Adrenal gland (tissue), 12 donors: Measurements from ENCODE around the gene ST3GAL3. TPM values are rescaled to one million over a fixed set of nuclear protein-coding genes. Genes with fewer than 3 reads are reported as not detected.

Source experiments
- DNase-seq, 7 donors: peaks; one replicate each; pipeline ENCODE4 v3.0.0-alpha.2; 2019 to 2020
- H3K27ac ChIP-seq, 5 donors: fragments of 200-600 bp; sonication (generic) in 4 of 5; 1 replicate in 3 of 5; 2 replicates in 2 of 5; pipeline versions ENCODE4 v1.5.1 to v1.8.0; 2016 to 2020; ENCODE audit warnings: mild to moderate bottlenecking in 1 of 5
- H3K27me3 ChIP-seq: fragments of 200-600 bp; 2 replicates; pipeline ENCODE4 v1.8.0; 2021
- H3K36me3 ChIP-seq, 2 donors: fragments of 200-600 bp; replicated peaks in 1 of 2; 1 replicate in 1 of 2; 2 replicates in 1 of 2; pipeline versions ENCODE4 v1.5.1 to v1.8.0; 2018 to 2022
- H3K4me1 ChIP-seq, 2 donors: fragments of 200-600 bp; replicated peaks in 1 of 2; 1 replicate in 1 of 2; 2 replicates in 1 of 2; pipeline versions ENCODE4 v1.5.1 to v1.8.0; 2018 to 2021
- H3K4me3 ChIP-seq, 4 donors: fragments of 200-600 bp; sonication (generic) in 3 of 4; one replicate each; pipeline ENCODE4 v1.5.1; 2016 to 2018
- H3K9me3 ChIP-seq, 3 donors: fragments of 200-600 bp; sonication (generic) in 1 of 3; replicated peaks in 1 of 3; 1 replicate in 2 of 3; 2 replicates in 1 of 3; pipeline versions ENCODE4 v1.5.1 to v1.8.0; 2016 to 2021
- CTCF ChIP-seq, 6 experiments: fragments of 450-650 bp in 4 of 6; fragments of 200-600 bp in 2 of 6; sonication (generic) in 1 of 6; IDR thresholded peaks; 1 replicate in 5 of 6; 2 replicates in 1 of 6; pipeline versions ENCODE4 v1.5.1 to v1.8.0; 2016 to 2021; ENCODE audit warnings: antibody characterized with exemption in 6 of 6, mild to moderate bottlenecking in 2 of 6, moderate library complexity in 1 of 6
- POLR2A ChIP-seq, 2 donors: fragments of 450-650 bp; IDR thresholded peaks; one replicate each; pipeline ENCODE4 v1.6.1; 2017; ENCODE audit warnings: antibody characterized with exemption in 2 of 2, mild to moderate bottlenecking in 2 of 2, moderate library complexity in 1 of 2
- WGBS, 4 donors: extraction: QIAGEN DNeasy Blood & Tissue Kit in 2 of 4; methylation state at CpG; one replicate each; pipeline versions ENCODE4 v1.1.5 to v1.1.7; 2013 to 2017; 5-methylcytosine and 5-hydroxymethylcytosine counted together
- intact Hi-C, 2 donors: fragments of 100-400 bp; cut with DNase I; formaldehyde crosslinking; loops; one replicate each; pipeline versions ENCODE4 v1.14.1 to v1.15.0; 2022 to 2023
- polyA plus RNA-seq, 3 donors: library from polyadenylated mRNA; stranded (reverse); fragments of 200-250 nt in 2 of 3; fragments of 350-450 nt in 1 of 3; fragmentation: Illumina TruSeq in 1 of 3; extraction: RNeasy Lipid Tissue Mini Kit (QIAGEN cat#74804) in 1 of 3; gene quantifications; one replicate each; pipeline ENCODE4 v1.2.3, GENCODE V29; 2013 to 2014
- total RNA-seq, 9 donors: library from RNA; depleted of rRNA in 4 of 9; stranded (reverse); fragments of >200 nt in 4 of 9; fragments of 120-200 nt in 1 of 9; fragmentation: NEBNext Ultra II Directional in 1 of 9; extraction: Animal tissue kit (Norgen Biotek cat#: 25700) in 1 of 9; gene quantifications; one replicate each; pipeline versions ENCODE4 v1.1.0 to v1.2.4, GENCODE V29; 2013 to 2023
- donor health status: healthy with polysubstance abuse.
- donor health status: Bipolar disorder and iron deficiency.
- donor health status: DM: yes; HTN: yes; CAD: no.
- donor health status: DM: no; HTN: no; CAD: no.
- donor health status: DM: no; HTN: no; CAD: no.
- donor health status: DM: yes; HTN: yes; CAD: no.

The ST3GAL3 gene
- total and polyA plus RNA-seq, 12 donors: 15.6 to 47.5 (median 27.7) TPM

GRCh38 chr1:43834280-43835081 is 127.1 kb downstream of the ST3GAL3 start:
- no peaks in the 10 kb centered on the region for H3K9me3 ChIP-seq
- H3K27ac ChIP-seq: peak overlapping the region in 4 of 5 donors; percentile 1 to 88 (median 46)
- H3K4me1 ChIP-seq: peaks cover 3 to 32% of the 10 kb centered on the region in 2 donors
- no peaks in the 10 kb centered on the region for H3K36me3 ChIP-seq
- H3K4me3 ChIP-seq: no peak overlapping the region
- intact Hi-C loops: no loop called here
- no peak for TF ChIP-seq POLR2A (IDR thresholded peaks at IDR 0.05)
- TF ChIP-seq CTCF (IDR thresholded peaks at IDR 0.05): no peak
- no peaks in the 10 kb centered on the region for H3K27me3 ChIP-seq
- 72 to 76% (median 75%) methylated on average over 14 of the region's 14 CpGs for WGBS, 4 donors
- peak in 2 of 7 donors; percentile 23 to 36 for DNase-seq

DNA sequence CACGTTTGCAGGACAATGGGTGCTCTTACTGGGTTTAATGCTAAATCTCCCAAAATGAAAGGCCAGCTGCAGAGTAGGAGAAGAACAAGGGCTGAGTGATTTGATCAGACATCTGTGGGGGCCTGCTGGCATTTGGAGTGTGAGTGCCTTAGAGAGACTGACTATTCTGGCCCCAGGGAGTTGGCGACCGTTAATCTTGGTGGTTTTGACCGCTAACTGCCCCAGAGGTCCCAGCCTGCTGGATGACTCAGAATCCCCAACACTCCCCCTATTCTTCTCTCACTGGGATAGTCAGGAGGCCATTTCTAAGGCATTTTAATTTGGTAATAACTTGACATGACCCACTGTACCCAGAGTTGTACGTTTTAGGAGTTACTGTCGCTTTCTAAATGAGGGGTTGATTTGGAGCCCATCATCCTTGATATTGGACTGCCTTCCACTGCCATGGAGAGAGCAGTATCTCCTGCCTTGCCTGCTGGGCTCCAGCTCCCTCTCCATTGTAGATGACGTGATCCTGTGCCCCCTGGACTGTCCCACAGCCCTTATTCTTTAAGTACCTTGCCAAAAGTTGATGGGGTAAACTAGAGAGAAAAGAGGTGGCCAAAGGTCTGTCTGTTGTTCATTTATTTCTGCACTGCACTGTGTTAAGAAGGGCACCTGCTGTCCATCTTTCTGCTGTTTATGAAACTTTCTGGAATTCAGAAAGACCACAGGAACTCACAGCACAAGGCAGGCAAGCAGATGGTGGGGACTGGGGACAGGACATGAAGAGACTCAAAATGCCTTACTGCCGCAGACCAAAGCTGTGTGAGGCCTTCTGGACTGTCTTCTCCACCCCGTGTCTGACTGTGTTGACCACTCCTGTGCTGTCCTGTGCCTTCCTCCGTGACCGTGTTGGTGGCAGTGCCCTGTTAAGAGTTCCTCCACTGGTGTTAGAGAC is 128.0 kb downstream of the ST3GAL3 start:
- 76 to 82% (median 77%) methylated on average over 11 of the region's 11 CpGs for WGBS, 4 donors
- DNase-seq: peak in 4 of 7 donors; percentile 32 to 71 (median 47)
- peaks cover 3 to 32% of the 10 kb centered on the region in 2 donors for H3K4me1 ChIP-seq
- H3K36me3 ChIP-seq: no peaks in the 10 kb centered on the region
- H3K27me3 ChIP-seq: no peaks in the 10 kb centered on the region
- peak overlapping the region in 3 of 5 donors; percentile 1 to 88 (median 58) for H3K27ac ChIP-seq
- H3K9me3 ChIP-seq: no peaks in the 10 kb centered on the region
- intact Hi-C loops: no loop called here
- no peak overlapping the region for H3K4me3 ChIP-seq
- TF ChIP-seq CTCF (IDR thresholded peaks at IDR 0.05) (no peak), POLR2A (IDR thresholded peaks at IDR 0.05) (no peak)

GRCh38 chr1:43836267-43836951 is 129.1 kb downstream of the ST3GAL3 start:
- H3K27ac ChIP-seq: no peak overlapping the region
- intact Hi-C loops: no loop called here
- WGBS, 4 donors: 61 to 71% (median 64%) methylated on average over 2 to 6 of the region's 6 CpGs
- TF ChIP-seq CTCF (IDR thresholded peaks at IDR 0.05): no peak
- TF ChIP-seq POLR2A (IDR thresholded peaks at IDR 0.05): no peak
- H3K4me3 ChIP-seq: no peak overlapping the region
- peak; percentile 38 to 65 (median 40) for DNase-seq
- no peaks in the 10 kb centered on the region for H3K9me3 ChIP-seq
- H3K4me1 ChIP-seq: peaks cover 3 to 27% of the 10 kb centered on the region in 2 donors
- H3K36me3 ChIP-seq: no peaks in the 10 kb centered on the region
- H3K27me3 ChIP-seq: no peaks in the 10 kb centered on the region
